Measurements from ENCODE around the gene HDAC9. TPM values are rescaled to one million over a fixed set of nuclear protein-coding genes. Genes with fewer than 3 reads are reported as not detected.

HDAC9 gene
- total RNA-seq, 2 experiments from 2014 or later = 0.69 to 0.94 TPM

GRCh38 chr7:18760046-18760445, 264.5 kb downstream of the HDAC9 start:
- DNase-seq = no peak
- H3K9me3 Mint-ChIP-seq (ENCODE audit: low read depth) = no peaks in the 10 kb centered on the region
- ATAC-seq = no peak
- H3K4me3 Mint-ChIP-seq = no peak overlapping the region
- POLR2A ChIA-PET = no interaction called here
- H3K27me3 Mint-ChIP-seq = no peaks in the 10 kb centered on the region
- H3K4me1 Mint-ChIP-seq = no peaks in the 10 kb centered on the region
- CTCF ChIA-PET = no interaction called here
- no peaks in the 10 kb centered on the region for H3K36me3 Mint-ChIP-seq (ENCODE audit: low read depth)
- H3K27ac Mint-ChIP-seq = no peak overlapping the region
- intact Hi-C loops (cut with DNase I, micrococcal nuclease) = no loop called here

- H3K27ac Mint-ChIP-seq = no peak overlapping the region
- no peaks in the 10 kb centered on the region for H3K36me3 Mint-ChIP-seq (ENCODE audit: low read depth)
- CTCF ChIA-PET = no interaction called here
- DNase-seq (no peak), ATAC-seq (no peak)
- no peak overlapping the region for H3K4me3 Mint-ChIP-seq
- intact Hi-C loops (cut with DNase I, micrococcal nuclease) = no loop called here
- no peaks in the 10 kb centered on the region for H3K4me1 Mint-ChIP-seq
- no peaks in the 10 kb centered on the region for H3K9me3 Mint-ChIP-seq (ENCODE audit: low read depth)
- no peaks in the 10 kb centered on the region for H3K27me3 Mint-ChIP-seq
- POLR2A ChIA-PET = no interaction called here
Measured at GRCh38 chr7:18760631-18761445, 265.3 kb downstream of the HDAC9 start.

GRCh38 chr7:18762189-18762588, 266.6 kb downstream of the HDAC9 start:
- Mint-ChIP-seq H3K27ac (no peak overlapping the region), H3K4me1 (no peaks in the 10 kb centered on the region), H3K9me3 (ENCODE audit: low read depth) (no peaks in the 10 kb centered on the region), H3K4me3 (no peak overlapping the region), H3K36me3 (ENCODE audit: low read depth) (no peaks in the 10 kb centered on the region), H3K27me3 (no peaks in the 10 kb centered on the region)
- DNase-seq = no peak
- ChIA-PET CTCF (interaction anchor here (0.6 kb wide), 1 partner anchor 192 kb away, joined by 3 read pairs; no protein-coding TSS in a partner anchor), POLR2A (no interaction called here)
- intact Hi-C loops (cut with DNase I, micrococcal nuclease) = no loop called here
- ATAC-seq = no peak

- Mint-ChIP-seq H3K27ac (no peak overlapping the region), H3K9me3 (ENCODE audit: low read depth) (no peaks in the 10 kb centered on the region), H3K36me3 (ENCODE audit: low read depth) (no peaks in the 10 kb centered on the region), H3K4me3 (no peak overlapping the region), H3K4me1 (no peaks in the 10 kb centered on the region), H3K27me3 (no peaks in the 10 kb centered on the region)
- intact Hi-C loops (cut with DNase I, micrococcal nuclease) = no loop called here
- ChIA-PET CTCF (no interaction called here), POLR2A (no interaction called here)
- no peak for DNase-seq
- no peak for ATAC-seq
Measured at GRCh38 chr7:18768256-18768655, 272.7 kb downstream of the HDAC9 start.

GRCh38 chr7:18770154-18770811, 274.7 kb downstream of the HDAC9 start:
- H3K4me3 Mint-ChIP-seq = no peak overlapping the region
- no peaks in the 10 kb centered on the region for H3K36me3 Mint-ChIP-seq (ENCODE audit: low read depth)
- ChIA-PET POLR2A (no interaction called here), CTCF (no interaction called here)
- H3K27me3 Mint-ChIP-seq = no peaks in the 10 kb centered on the region
- H3K9me3 Mint-ChIP-seq (ENCODE audit: low read depth) = no peaks in the 10 kb centered on the region
- DNase-seq (no peak), ATAC-seq (no peak)
- intact Hi-C loops (cut with DNase I, micrococcal nuclease) = no loop called here
- H3K4me1 Mint-ChIP-seq = no peaks in the 10 kb centered on the region
- no peak overlapping the region for H3K27ac Mint-ChIP-seq

GRCh38 chr7:18770822-18771221, 275.3 kb downstream of the HDAC9 start:
- ChIA-PET POLR2A (interaction anchor here (0.7 kb wide), 1 partner anchor 568 kb away, joined by 3 read pairs; no protein-coding TSS in a partner anchor), CTCF (no interaction called here)
- Mint-ChIP-seq H3K9me3 (ENCODE audit: low read depth) (no peaks in the 10 kb centered on the region), H3K4me3 (no peak overlapping the region), H3K27me3 (no peaks in the 10 kb centered on the region), H3K4me1 (no peaks in the 10 kb centered on the region), H3K27ac (no peak overlapping the region), H3K36me3 (ENCODE audit: low read depth) (no peaks in the 10 kb centered on the region)
- no peak for ATAC-seq
- no peak for DNase-seq
- intact Hi-C loops (cut with DNase I, micrococcal nuclease) = no loop called here

- Mint-ChIP-seq H3K36me3 (ENCODE audit: low read depth) (no peaks in the 10 kb centered on the region), H3K4me1 (no peaks in the 10 kb centered on the region), H3K27me3 (no peaks in the 10 kb centered on the region), H3K9me3 (ENCODE audit: low read depth) (no peaks in the 10 kb centered on the region), H3K27ac (no peak overlapping the region), H3K4me3 (no peak overlapping the region)
- POLR2A ChIA-PET = no interaction called here
- CTCF ChIA-PET = no interaction called here
- intact Hi-C loops (cut with DNase I, micrococcal nuclease) = no loop called here
- DNase-seq (no peak), ATAC-seq (no peak)
Measured at GRCh38 chr7:18771834-18772566, 276.5 kb downstream of the HDAC9 start.

- ChIA-PET CTCF (no interaction called here), POLR2A (no interaction called here)
- no peaks in the 10 kb centered on the region for H3K27me3 Mint-ChIP-seq
- H3K4me3 Mint-ChIP-seq = no peak overlapping the region
- no peaks in the 10 kb centered on the region for H3K4me1 Mint-ChIP-seq
- H3K9me3 Mint-ChIP-seq (ENCODE audit: low read depth) = no peaks in the 10 kb centered on the region
- intact Hi-C loops (cut with DNase I, micrococcal nuclease) = no loop called here
- no peaks in the 10 kb centered on the region for H3K36me3 Mint-ChIP-seq (ENCODE audit: low read depth)
- no peak for DNase-seq
- ATAC-seq = no peak
- H3K27ac Mint-ChIP-seq = no peak overlapping the region
Measured at GRCh38 chr7:18772567-18772965, 277.0 kb downstream of the HDAC9 start.

- DNase-seq (no peak), ATAC-seq (no peak)
- ChIA-PET POLR2A (no interaction called here), CTCF (no interaction called here)
- Mint-ChIP-seq H3K4me1 (no peaks in the 10 kb centered on the region), H3K27ac (no peak overlapping the region), H3K4me3 (no peak overlapping the region), H3K9me3 (ENCODE audit: low read depth) (no peaks in the 10 kb centered on the region), H3K27me3 (no peaks in the 10 kb centered on the region), H3K36me3 (ENCODE audit: low read depth) (no peaks in the 10 kb centered on the region)
- intact Hi-C loops (cut with DNase I, micrococcal nuclease) = no loop called here
Measured at GRCh38 chr7:18777314-18777713, 281.8 kb downstream of the HDAC9 start.

GRCh38 chr7:18778594-18778993, 283.0 kb downstream of the HDAC9 start:
- Mint-ChIP-seq H3K9me3 (ENCODE audit: low read depth) (no peaks in the 10 kb centered on the region), H3K4me3 (no peak overlapping the region)
- POLR2A ChIA-PET = no interaction called here

GRCh38 chr7:18780266-18780665, 284.7 kb downstream of the HDAC9 start:
- intact Hi-C loops (cut with DNase I, micrococcal nuclease) = no loop called here
- ChIA-PET POLR2A (no interaction called here), CTCF (no interaction called here)
- no peaks in the 10 kb centered on the region for H3K36me3 Mint-ChIP-seq (ENCODE audit: low read depth)
- H3K27ac Mint-ChIP-seq = no peak overlapping the region
- ATAC-seq (no peak), DNase-seq (no peak)
- H3K4me3 Mint-ChIP-seq = no peak overlapping the region
- no peaks in the 10 kb centered on the region for H3K27me3 Mint-ChIP-seq
- no peaks in the 10 kb centered on the region for H3K9me3 Mint-ChIP-seq (ENCODE audit: low read depth)
- no peaks in the 10 kb centered on the region for H3K4me1 Mint-ChIP-seq

More at GRCh38 chr7:18778594-18778993, 283.0 kb downstream of the HDAC9 start:
- no peak for DNase-seq
- CTCF ChIA-PET = no interaction called here
- intact Hi-C loops (cut with DNase I, micrococcal nuclease) = no loop called here
- Mint-ChIP-seq H3K4me1 (no peaks in the 10 kb centered on the region), H3K27me3 (no peaks in the 10 kb centered on the region), H3K27ac (no peak overlapping the region), H3K36me3 (ENCODE audit: low read depth) (no peaks in the 10 kb centered on the region)
- no peak for ATAC-seq

- H3K4me1 Mint-ChIP-seq = no peaks in the 10 kb centered on the region
- H3K27ac Mint-ChIP-seq = no peak overlapping the region
- H3K9me3 Mint-ChIP-seq (ENCODE audit: low read depth) = no peaks in the 10 kb centered on the region
- intact Hi-C loops (cut with DNase I, micrococcal nuclease) = no loop called here
- H3K4me3 Mint-ChIP-seq = no peak overlapping the region
- H3K27me3 Mint-ChIP-seq = no peaks in the 10 kb centered on the region
- DNase-seq (no peak), ATAC-seq (no peak)
- no peaks in the 10 kb centered on the region for H3K36me3 Mint-ChIP-seq (ENCODE audit: low read depth)
- CTCF ChIA-PET = no interaction called here
- POLR2A ChIA-PET = no interaction called here
Measured at GRCh38 chr7:18780938-18781337, 285.4 kb downstream of the HDAC9 start.

All from activated CD4-positive, alpha-beta T cell treated with anti-CD3 and anti-CD28 coated beads for 36 hours (primary cell).